Liver (tissue), 3 donors: ENCODE results near the gene TPM4.

Experiments
- ATF3 ChIP-seq: IDR thresholded peaks from 2 replicates; pipeline ENCODE4 v1.6.1; 2016; ENCODE audit warnings: antibody characterized with exemption
- CTCF ChIP-seq: fragments of 150-350 bp; IDR thresholded peaks from 2 replicates; pipeline ENCODE4 v1.5.1; 2017; ENCODE audit warnings: improper control_type of control experiment, low read depth, low read length; ENCODE audit not compliant: missing input control
- GABPA ChIP-seq, 2 donors: IDR thresholded peaks in 1 of 2; conservative IDR thresholded peaks in 1 of 2; 2 replicates each; pipeline ENCODE4 v1.6.1; 2016; ENCODE audit warnings: antibody characterized with exemption in 2 of 2, mild to moderate bottlenecking in 1 of 2, moderate library complexity in 1 of 2
- HNF4A ChIP-seq, 2 donors: conservative IDR thresholded peaks; 2 replicates each; pipeline ENCODE4 v1.6.1; 2016; ENCODE audit warnings: antibody characterized with exemption in 2 of 2, mild to moderate bottlenecking in 2 of 2
- JUND ChIP-seq, 2 donors: IDR thresholded peaks; 2 replicates each; pipeline ENCODE4 v1.6.1; 2016; ENCODE audit warnings: antibody characterized with exemption in 2 of 2
- MAX ChIP-seq: IDR thresholded peaks from 2 replicates; pipeline ENCODE4 v1.6.1; 2016; ENCODE audit warnings: antibody characterized with exemption
- NR2F2 ChIP-seq: IDR thresholded peaks from 2 replicates; pipeline ENCODE4 v1.6.1; 2016; ENCODE audit warnings: antibody characterized with exemption
- RAD21 ChIP-seq, 2 donors: IDR thresholded peaks; 2 replicates each; pipeline ENCODE4 v1.6.1; 2016; ENCODE audit warnings: antibody characterized with exemption in 2 of 2, mild to moderate bottlenecking in 2 of 2
- REST ChIP-seq: IDR thresholded peaks from 2 replicates; pipeline ENCODE4 v1.6.1; 2016; ENCODE audit warnings: antibody characterized with exemption, mild to moderate bottlenecking
- RXRA ChIP-seq, 2 donors: IDR thresholded peaks; 2 replicates each; pipeline ENCODE4 v1.6.1; 2017 to 2018; ENCODE audit warnings: antibody characterized with exemption in 2 of 2, mild to moderate bottlenecking in 1 of 2
- TAF1 ChIP-seq: conservative IDR thresholded peaks from 2 replicates; pipeline ENCODE4 v1.6.1; 2016; ENCODE audit warnings: antibody characterized with exemption, mild to moderate bottlenecking
- TF ChIP-seq, protein P1 (sequence below): IDR thresholded peaks from 2 replicates; pipeline ENCODE4 v1.6.1; 2016; ENCODE audit warnings: antibody characterized with exemption
- donor health status: healthy.
- donor health status: healthy.

DNA sequence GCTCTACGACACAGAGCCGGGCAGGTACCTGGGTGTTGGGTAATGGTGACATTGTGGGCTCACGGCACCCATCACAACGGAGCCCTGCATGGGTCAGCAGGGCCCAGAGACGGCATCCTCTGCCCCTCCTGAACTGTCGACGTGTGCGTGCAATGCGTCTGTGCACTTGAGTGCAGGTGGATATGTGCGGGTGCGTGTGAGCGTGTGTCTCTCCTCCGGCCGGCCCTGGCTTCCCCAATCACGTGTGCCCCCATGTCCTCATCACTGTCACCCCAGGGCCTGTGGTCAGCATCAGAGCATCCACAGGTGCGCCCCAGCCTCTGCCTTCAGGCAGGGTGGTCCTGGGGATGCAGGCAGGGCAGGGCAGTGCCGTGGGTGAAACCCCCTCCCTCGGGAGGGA is 37.2 kb upstream of the TPM4 start:
- no peak for TF ChIP-seq RXRA (IDR thresholded peaks at IDR 0.05)
- TF ChIP-seq RAD21 (IDR thresholded peaks at IDR 0.05) = no peak
- TF ChIP-seq CTCF = no peak
- TF ChIP-seq ATF3 = no peak
- no peak for TF ChIP-seq HNF4A (conservative IDR thresholded peaks at IDR 0.05)
- no peak for TF ChIP-seq GABPA (IDR thresholded peaks at IDR 0.05 in 1 of 2, conservative IDR thresholded peaks at IDR 0.05 in 1 of 2)
- no peak for TF ChIP-seq MAX
- TF ChIP-seq JUND (IDR thresholded peaks at IDR 0.05) = no peak
- no peak for TF ChIP-seq REST
- no peak for TF ChIP-seq TAF1
- TF ChIP-seq, protein P1, sequence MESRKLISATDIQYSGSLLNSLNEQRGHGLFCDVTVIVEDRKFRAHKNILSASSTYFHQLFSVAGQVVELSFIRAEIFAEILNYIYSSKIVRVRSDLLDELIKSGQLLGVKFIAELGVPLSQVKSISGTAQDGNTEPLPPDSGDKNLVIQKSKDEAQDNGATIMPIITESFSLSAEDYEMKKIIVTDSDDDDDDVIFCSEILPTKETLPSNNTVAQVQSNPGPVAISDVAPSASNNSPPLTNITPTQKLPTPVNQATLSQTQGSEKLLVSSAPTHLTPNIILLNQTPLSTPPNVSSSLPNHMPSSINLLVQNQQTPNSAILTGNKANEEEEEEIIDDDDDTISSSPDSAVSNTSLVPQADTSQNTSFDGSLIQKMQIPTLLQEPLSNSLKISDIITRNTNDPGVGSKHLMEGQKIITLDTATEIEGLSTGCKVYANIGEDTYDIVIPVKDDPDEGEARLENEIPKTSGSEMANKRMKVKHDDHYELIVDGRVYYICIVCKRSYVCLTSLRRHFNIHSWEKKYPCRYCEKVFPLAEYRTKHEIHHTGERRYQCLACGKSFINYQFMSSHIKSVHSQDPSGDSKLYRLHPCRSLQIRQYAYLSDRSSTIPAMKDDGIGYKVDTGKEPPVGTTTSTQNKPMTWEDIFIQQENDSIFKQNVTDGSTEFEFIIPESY = no peak
- TF ChIP-seq NR2F2 = no peak
